Naive thymus-derived CD8-positive, alpha-beta T cell (primary cell): Measurements from ENCODE around the gene DOK1. TPM values are rescaled to one million over a fixed set of nuclear protein-coding genes. Genes with fewer than 3 reads are reported as not detected.

Experiments
- ATAC-seq, 2 donors: fragments of 150-1000 bp; cut with Tn5 transposase in 1 of 2; sonication (Bioruptor Pico), chemical (Tn5 transposase) in 1 of 2; 1 replicate in 1 of 2; 2 replicates in 1 of 2; pipeline ENCODE4 v1.10.0; 2021; ENCODE audit warnings: mild to moderate bottlenecking in 2 of 2, moderate library complexity in 2 of 2
- POLR2A ChIA-PET: fragments of 350-600 bp; sonication (Branson Sonifier 250); formaldehyde crosslinking; loops from one replicate; lab custom pipeline; 2021; ENCODE audit warnings: antibody characterized with exemption; lab: Charles Lee
- DNase-seq, 10 donors: peaks; one replicate each; pipeline versions ENCODE4 v3.0.0 to v3.0.0-alpha.2; 2020 to 2022
- H3K27ac Mint-ChIP-seq, 10 donors: one replicate each; pipeline ENCODE4 v1.8.0; 2020 to 2022; ENCODE audit warnings: mild to moderate bottlenecking in 10 of 10, mixed read lengths in 10 of 10, moderate library complexity in 4 of 10, inconsistent platforms in 1 of 10
- H3K27me3 Mint-ChIP-seq, 5 donors: one replicate each; pipeline ENCODE4 v1.8.0; 2021 to 2022; ENCODE audit warnings: mixed read lengths in 5 of 5
- H3K36me3 Mint-ChIP-seq, 3 donors: one replicate each; pipeline ENCODE4 v1.8.0; 2020 to 2022; ENCODE audit warnings: mixed read lengths in 3 of 3, mild to moderate bottlenecking in 2 of 3, inconsistent platforms in 1 of 3
- H3K4me1 Mint-ChIP-seq, 4 donors: one replicate each; pipeline ENCODE4 v1.8.0; 2021 to 2022; ENCODE audit warnings: mixed read lengths in 4 of 4
- H3K4me3 Mint-ChIP-seq, 10 donors: one replicate each; pipeline ENCODE4 v1.8.0; 2020 to 2022; ENCODE audit warnings: mild to moderate bottlenecking in 10 of 10, mixed read lengths in 10 of 10, moderate library complexity in 6 of 10, inconsistent platforms in 1 of 10
- H3K9me3 Mint-ChIP-seq, 9 donors: one replicate each; pipeline ENCODE4 v1.8.0; 2020 to 2022; ENCODE audit warnings: mixed read lengths in 9 of 9, mild to moderate bottlenecking in 3 of 9, inconsistent platforms in 1 of 9, moderate library complexity in 1 of 9
- polyA plus RNA-seq, 3 donors: library from polyadenylated mRNA; unstranded; fragments of 300-500 nt; fragmentation: Illumina TruSeq; gene quantifications; one replicate each; pipeline ENCODE4 v1.2.3, GENCODE V29; 2021
- total RNA-seq, 8 experiments: library from RNA in 2 of 8; stranded (reverse) in 2 of 8; gene quantifications; one replicate each; pipeline ENCODE4 v1.2.3 and lab custom pipeline; 2021 to 2026

Gene DOK1
- total and polyA plus RNA-seq, 5 experiments from 2014 or later = 11.8 to 23.1 (median 18.8) TPM

DNA sequence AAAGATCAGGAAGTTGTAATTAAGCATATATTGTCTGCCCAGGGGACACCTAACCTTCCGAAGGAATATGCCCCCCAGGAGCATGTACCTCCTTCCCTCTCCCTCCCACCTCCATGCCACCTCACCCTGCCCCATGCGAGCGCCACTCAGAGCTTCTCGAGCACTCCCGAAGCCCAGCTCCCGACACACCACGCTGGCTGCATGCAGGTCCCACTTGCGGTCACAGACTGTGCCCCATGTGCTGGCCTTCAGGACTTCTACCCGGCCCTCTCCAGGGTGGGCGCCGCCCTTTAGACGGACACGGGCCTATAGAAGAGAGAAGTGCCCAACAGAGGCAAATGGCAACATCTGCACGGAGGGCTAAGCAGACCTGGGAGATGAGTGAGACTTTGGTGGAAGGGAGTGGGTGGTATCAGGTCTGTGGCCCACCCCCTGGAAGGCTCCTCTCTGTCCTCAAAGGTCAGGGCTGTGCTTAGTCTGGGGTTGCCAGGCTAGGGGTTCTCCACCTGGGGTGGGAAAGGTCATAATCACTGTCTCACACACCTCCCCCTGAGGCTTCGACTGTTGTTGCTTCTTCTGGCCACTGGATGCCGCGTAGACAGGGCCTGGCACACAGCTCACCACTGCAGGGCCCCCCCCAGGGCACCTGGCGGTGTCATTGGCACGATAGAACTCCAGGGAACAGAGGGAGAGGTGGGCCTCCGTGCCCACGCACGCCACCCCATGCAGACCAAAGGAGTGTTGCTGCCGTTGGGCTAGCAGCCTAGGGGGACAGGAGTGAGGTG is 18.2 kb upstream of the DOK1 start:
- Mint-ChIP-seq H3K4me3 (no peak overlapping the region), H3K27me3 (peaks cover 7 to 27% (median 12%) of the 10 kb centered on the region in 5 donors), H3K9me3 (no peaks in the 10 kb centered on the region), H3K27ac (no peak overlapping the region), H3K4me1 (peaks cover 11 to 18% (median 15%) of the 10 kb centered on the region in 4 donors), H3K36me3 (peaks cover 0 to 10% (median 3%) of the 10 kb centered on the region in 3 donors)
- POLR2A ChIA-PET = interaction anchor here (1.5 kb wide), 1 partner anchor 13 kb away, joined by 3 read pairs; no protein-coding TSS in a partner anchor
- no peak for DNase-seq
- ATAC-seq = no peak

DNA sequence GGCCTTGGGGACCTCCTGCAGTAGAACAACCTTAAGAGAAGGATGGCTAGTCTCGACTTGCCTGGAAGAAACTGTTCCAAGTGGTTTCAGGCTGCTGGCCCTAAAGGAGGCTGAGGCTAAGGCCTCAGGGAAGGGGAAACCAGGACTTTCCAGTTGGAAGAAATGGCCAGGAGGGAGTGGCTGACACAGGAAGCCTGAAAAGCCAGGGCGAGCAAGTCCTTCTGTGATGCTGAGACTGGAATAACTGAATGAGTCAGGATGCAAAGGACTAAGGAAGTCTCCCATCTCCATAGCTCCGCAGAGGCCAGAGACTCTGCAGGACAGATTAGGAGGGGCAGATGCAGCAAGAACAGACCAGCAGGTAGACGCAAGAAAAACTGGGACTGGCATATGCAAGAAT is 17.4 kb upstream of the DOK1 start:
- Mint-ChIP-seq H3K4me1 (peaks cover 4 to 10% (median 8%) of the 10 kb centered on the region in 4 donors), H3K36me3 (peaks cover 0 to 8% (median 3%) of the 10 kb centered on the region in 3 donors), H3K27ac (no peak overlapping the region), H3K27me3 (peaks cover 7 to 31% (median 13%) of the 10 kb centered on the region in 5 donors), H3K4me3 (no peak overlapping the region), H3K9me3 (no peaks in the 10 kb centered on the region)
- POLR2A ChIA-PET = no interaction called here
- DNase-seq (no peak), ATAC-seq (no peak)

DNA sequence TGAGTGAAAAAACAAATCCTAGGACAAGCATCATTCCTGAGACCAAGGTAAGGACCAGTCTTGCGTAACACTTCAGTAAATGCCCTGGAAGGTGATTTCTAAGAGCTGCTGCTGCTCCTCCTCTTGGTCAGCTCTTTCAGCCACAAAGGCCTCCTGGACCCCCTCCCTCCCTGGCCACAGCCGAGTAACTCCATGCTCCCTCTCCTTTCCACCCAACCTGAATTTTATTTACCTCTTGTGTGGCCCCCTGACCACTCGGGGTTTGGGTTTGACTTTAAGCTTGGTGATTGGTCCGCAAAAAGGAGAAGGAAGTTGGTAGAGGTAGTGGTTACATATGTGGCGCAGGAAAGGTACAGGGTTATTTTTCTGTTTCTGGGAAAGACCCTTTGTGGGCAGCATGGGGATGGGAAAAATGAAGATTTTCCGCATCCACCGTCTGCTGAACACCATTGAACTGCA is 15.6 kb upstream of the DOK1 start:
- Mint-ChIP-seq H3K9me3 (no peaks in the 10 kb centered on the region), H3K4me1 (peaks cover 0 to 8% (median 3%) of the 10 kb centered on the region in 4 donors), H3K4me3 (peak overlapping the region in 1 of 10 donors; percentile 52), H3K36me3 (peaks cover 0 to 2% (median 2%) of the 10 kb centered on the region in 3 donors), H3K27ac (no peak overlapping the region), H3K27me3 (peaks cover 16 to 42% (median 22%) of the 10 kb centered on the region in 5 donors)
- no peak for DNase-seq
- POLR2A ChIA-PET = interaction anchor here (0.6 to 1.2 kb wide), 3 partner anchors 9 to 81 kb away, joined by 3 to 4 read pairs (median 3); partner anchors contain the start of genes AUP1, HTRA2 and WBP1
- no peak for ATAC-seq

DNA sequence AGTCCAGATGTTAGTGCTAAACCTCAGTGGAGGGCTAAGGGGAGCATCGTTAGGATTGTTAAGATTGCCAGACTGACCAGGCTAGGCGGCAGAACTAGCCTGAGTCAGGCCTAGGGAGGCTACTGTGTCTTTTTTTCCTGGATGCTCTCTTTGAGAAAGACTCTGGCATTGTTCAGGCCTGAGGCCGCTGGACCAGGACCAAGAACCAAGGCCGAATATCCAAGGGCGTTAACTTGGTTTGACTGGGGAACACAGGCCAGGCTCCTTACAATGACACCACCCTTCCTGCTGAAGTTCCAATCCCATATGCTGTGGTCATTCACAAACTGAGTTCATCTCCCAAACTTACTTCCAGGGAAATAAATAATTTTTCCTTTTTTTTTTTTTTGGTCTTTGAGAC is 14.2 kb upstream of the DOK1 start:
- peaks cover 19 to 44% (median 22%) of the 10 kb centered on the region in 5 donors for H3K27me3 Mint-ChIP-seq
- peaks cover 0 to 8% (median 3%) of the 10 kb centered on the region in 4 donors for H3K4me1 Mint-ChIP-seq
- H3K9me3 Mint-ChIP-seq = no peaks in the 10 kb centered on the region
- DNase-seq = no peak
- H3K36me3 Mint-ChIP-seq = peaks cover 0 to 2% (median 2%) of the 10 kb centered on the region in 3 donors
- no peak for ATAC-seq
- H3K4me3 Mint-ChIP-seq = no peak overlapping the region
- H3K27ac Mint-ChIP-seq = no peak overlapping the region
- POLR2A ChIA-PET = interaction anchor here (1.1 kb wide), 1 partner anchor 9 kb away, joined by 3 read pairs; no protein-coding TSS in a partner anchor

DNA sequence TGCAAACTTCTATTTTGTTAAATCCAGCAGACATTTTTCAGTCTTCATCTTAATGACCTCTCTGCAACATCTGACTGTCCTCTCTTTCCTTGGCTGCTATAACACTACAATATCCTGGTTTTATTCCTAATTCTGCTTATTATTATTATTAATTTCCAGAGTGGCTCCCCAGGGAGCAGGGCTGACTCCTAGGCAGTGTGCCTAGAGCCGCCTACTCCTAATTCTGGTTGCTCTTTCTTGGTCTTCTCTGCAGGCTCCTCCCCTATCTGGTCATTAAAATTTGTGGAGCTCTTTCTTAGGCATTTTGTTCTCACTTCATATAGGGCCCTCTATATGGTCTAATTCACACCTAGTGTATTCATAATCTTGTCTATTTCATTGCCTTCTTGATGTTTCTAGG is 11.5 kb upstream of the DOK1 start:
- no peak overlapping the region for H3K4me3 Mint-ChIP-seq
- no peak overlapping the region for H3K27ac Mint-ChIP-seq
- ATAC-seq = no peak
- peaks cover 30 to 67% (median 33%) of the 10 kb centered on the region in 5 donors for H3K27me3 Mint-ChIP-seq
- H3K9me3 Mint-ChIP-seq = no peaks in the 10 kb centered on the region
- H3K4me1 Mint-ChIP-seq = peaks cover 0 to 10% (median 1%) of the 10 kb centered on the region in 4 donors
- POLR2A ChIA-PET = interaction anchor here (1.9 kb wide), 1 partner anchor 14 kb away, joined by 7 read pairs; the partner anchor contains the start of genes AUP1 and HTRA2
- DNase-seq = no peak
- peaks cover 0 to 2% (median 2%) of the 10 kb centered on the region in 3 donors for H3K36me3 Mint-ChIP-seq

DNA sequence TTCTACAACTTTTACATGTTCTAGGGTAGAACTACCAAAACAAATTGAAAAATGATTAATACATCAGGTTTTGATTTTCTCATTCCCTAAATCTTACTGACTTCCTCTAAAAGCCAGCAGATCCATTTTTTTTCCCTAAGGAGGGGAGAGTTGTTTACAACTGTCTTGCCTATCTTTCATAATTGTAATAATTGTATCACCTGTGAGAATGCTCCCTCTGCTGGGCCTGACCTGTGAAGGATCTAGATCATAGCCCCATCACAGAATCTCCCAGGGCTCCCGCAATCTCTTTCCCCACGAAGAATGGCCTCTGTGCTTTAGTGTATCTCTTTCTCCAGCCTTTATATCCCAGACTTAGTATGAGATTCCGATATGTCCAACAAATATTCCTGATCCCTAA is 9.9 kb upstream of the DOK1 start:
- POLR2A ChIA-PET = no interaction called here
- Mint-ChIP-seq H3K27ac (peak overlapping the region in 1 of 10 donors; percentile 23), H3K27me3 (peaks cover 33 to 69% (median 36%) of the 10 kb centered on the region in 5 donors), H3K4me3 (no peak overlapping the region), H3K4me1 (peaks cover 0 to 11% (median 11%) of the 10 kb centered on the region in 4 donors), H3K9me3 (no peaks in the 10 kb centered on the region), H3K36me3 (peaks cover 2 to 4% (median 2%) of the 10 kb centered on the region in 3 donors)
- DNase-seq = no peak
- ATAC-seq = no peak

DNA sequence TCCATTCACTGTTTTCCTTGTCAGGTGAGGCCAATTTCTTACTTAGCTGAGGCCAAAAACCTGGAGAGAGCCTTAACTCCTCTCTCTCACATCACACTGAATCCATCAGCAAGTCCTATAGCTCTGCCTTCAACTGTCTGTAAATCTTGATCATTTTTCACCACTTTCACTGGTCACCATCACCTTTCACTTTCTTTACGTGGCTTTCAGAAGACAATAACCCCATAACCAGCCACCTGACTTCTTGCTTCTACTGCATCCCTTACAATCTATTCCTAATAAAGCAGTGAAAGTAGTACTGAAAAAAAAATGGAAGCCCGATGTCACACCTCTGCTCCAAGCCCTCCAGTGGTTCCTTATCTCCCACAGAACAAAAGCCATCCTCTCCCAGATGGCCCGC is 8.5 kb upstream of the DOK1 start:
- POLR2A ChIA-PET = interaction anchor here (1.0 kb wide), 1 partner anchor 24 kb away, joined by 3 read pairs; no protein-coding TSS in a partner anchor
- DNase-seq (no peak), ATAC-seq (no peak)
- Mint-ChIP-seq H3K4me1 (peaks cover 0 to 13% (median 12%) of the 10 kb centered on the region in 4 donors), H3K36me3 (peaks cover 0 to 4% (median 2%) of the 10 kb centered on the region in 3 donors), H3K27ac (no peak overlapping the region), H3K9me3 (no peaks in the 10 kb centered on the region), H3K4me3 (no peak overlapping the region), H3K27me3 (peaks cover 38 to 80% (median 46%) of the 10 kb centered on the region in 5 donors)

DNA sequence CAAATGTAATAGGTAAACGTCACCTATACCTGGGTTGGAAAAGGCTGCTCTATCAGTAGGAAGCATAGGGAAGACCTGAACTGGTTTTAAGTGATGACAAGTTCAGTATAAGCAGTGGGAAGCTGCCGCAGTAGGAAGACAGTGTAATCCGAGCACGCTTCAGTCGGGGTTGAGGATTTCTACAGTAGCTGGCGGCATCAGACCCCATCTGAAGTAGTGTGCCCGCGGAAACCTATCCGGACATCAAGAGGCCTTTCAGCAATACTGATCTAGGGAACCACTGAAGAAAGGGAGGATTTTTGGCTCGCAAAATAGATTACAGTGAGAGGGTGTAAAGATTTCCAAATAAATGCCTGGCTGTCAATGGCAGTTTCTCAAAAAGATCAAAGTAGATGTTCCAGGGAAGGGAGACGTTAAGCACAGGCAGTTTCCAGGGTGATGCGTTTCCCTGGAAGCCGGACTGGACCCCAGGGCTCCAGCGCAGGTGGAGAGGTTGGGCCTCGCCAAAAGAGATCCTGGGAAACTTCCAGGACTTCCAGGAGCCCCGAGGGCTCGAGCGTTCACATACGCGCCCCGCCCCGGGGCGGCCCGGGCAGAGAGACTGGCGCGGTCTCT is 6.1 kb upstream of the DOK1 start:
- H3K9me3 Mint-ChIP-seq = no peaks in the 10 kb centered on the region
- H3K4me3 Mint-ChIP-seq = peak overlapping the region; percentile 22 to 83 (median 75)
- peaks cover 35 to 86% (median 48%) of the 10 kb centered on the region in 5 donors for H3K27me3 Mint-ChIP-seq
- POLR2A ChIA-PET = no interaction called here
- H3K27ac Mint-ChIP-seq = peak overlapping the region in 1 of 10 donors; percentile 34
- H3K4me1 Mint-ChIP-seq = peaks cover 4 to 17% (median 13%) of the 10 kb centered on the region in 4 donors
- ATAC-seq = no peak
- no peak for DNase-seq
- peaks cover 0 to 4% (median 0%) of the 10 kb centered on the region in 3 donors for H3K36me3 Mint-ChIP-seq

DNA sequence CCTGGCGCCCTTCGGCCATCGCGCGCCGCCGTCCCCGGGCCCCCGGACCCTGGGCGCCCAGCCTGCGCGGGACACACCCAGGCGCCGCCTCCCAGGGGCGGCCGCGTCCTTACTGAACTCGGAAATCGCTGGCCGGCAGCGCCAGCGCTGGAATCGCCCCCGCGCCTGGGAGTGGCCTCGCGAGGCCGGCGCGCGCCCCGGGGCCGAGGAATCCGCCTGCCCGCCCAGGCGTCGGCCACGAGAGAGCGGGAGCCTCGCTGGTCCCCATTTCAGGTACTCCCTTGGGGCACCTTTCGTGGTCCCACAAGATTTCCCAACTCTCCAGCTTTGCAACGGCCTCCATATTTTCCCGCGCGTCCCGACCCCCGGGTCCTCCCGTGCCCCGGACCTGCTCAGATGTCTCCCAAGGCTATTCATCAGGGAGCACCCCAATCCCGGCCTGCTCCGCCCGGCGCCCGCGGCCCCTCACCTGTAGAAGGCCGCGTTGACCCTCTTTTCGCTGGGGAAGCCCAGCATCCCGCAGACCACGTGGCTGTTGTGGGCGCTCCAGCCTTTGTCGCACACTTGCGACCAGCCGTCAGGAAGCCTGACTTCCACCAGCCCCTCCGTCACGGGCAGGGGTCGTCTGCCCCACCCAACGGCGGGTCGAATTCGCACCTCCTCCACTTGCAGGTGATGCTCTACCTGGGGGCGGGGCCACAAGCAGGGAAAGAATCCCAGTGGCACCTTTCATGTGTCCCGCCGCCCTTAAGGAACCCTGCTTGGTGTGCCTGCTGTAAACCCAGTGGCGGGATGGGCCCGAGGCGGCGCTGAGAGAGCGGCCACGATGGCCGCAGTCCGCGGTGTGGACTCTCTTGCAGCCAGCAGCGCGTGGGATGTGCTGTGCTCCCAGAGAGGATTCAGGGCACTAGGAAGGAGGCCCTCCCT is 5.4 kb upstream of the DOK1 start:
- Mint-ChIP-seq H3K36me3 (peaks cover 0 to 4% (median 0%) of the 10 kb centered on the region in 3 donors), H3K27ac (no peak overlapping the region), H3K4me3 (peak overlapping the region; percentile 29 to 78 (median 56)), H3K27me3 (peaks cover 34 to 84% (median 48%) of the 10 kb centered on the region in 5 donors), H3K4me1 (peaks cover 6 to 19% (median 14%) of the 10 kb centered on the region in 4 donors), H3K9me3 (no peaks in the 10 kb centered on the region)
- DNase-seq = no peak
- peak; percentile 30 to 70 for ATAC-seq
- POLR2A ChIA-PET = interaction anchor here (1.3 kb wide), 1 partner anchor 13 kb away, joined by 3 read pairs; no protein-coding TSS in a partner anchor

DNA sequence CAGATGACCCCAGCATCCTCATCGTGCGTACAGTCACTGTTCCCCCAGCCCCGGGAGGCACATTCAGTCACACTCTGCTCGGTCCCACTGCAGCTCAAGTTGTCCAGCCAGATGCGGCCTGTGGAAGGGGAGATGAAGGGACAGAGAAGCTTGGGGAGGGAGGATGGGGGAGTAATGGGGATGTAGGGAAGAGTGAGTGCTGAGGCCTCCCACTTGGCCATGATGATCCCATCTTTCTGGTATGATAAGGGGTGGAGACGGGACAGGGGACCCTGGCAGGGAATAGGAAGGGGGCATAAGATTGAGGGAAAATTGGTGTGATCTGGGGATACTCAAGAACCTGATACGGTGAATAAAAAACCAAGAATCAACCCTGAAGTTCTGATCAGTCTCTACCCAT is 4.3 kb upstream of the DOK1 start:
- Mint-ChIP-seq H3K27me3 (peaks cover 32 to 74% (median 48%) of the 10 kb centered on the region in 5 donors), H3K36me3 (peaks cover 0 to 4% (median 0%) of the 10 kb centered on the region in 3 donors), H3K4me3 (peak overlapping the region in 4 of 10 donors; percentile 29 to 57 (median 36)), H3K27ac (peak overlapping the region in 2 of 10 donors; percentile 11 to 43), H3K4me1 (peaks cover 6 to 25% (median 18%) of the 10 kb centered on the region in 4 donors), H3K9me3 (no peaks in the 10 kb centered on the region)
- ATAC-seq = no peak
- POLR2A ChIA-PET = interaction anchor here (1.3 kb wide), 1 partner anchor 14 kb away, joined by 3 read pairs; no protein-coding TSS in a partner anchor
- DNase-seq = no peak

DNA sequence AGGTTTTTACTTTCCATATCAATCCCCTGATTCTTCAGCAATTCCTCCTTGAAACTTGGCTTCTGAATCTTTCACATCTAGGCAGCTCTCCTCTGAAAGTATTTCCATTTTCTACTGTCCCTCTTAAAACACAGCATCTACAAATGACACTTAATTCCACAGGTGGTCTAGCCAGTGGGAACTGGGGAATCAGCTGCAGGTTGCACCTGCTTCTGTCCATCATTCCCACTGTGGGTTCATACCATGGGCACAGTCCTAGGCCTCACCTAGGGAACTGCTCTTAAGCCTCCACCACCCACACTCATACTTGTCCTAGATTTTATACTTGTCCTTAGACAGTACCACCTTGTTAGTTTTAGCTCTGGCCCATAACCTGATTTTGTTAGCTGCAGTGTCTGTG is 3.0 kb upstream of the DOK1 start:
- Mint-ChIP-seq H3K27me3 (peaks cover 28 to 61% (median 38%) of the 10 kb centered on the region in 5 donors), H3K36me3 (peaks cover 0 to 4% (median 0%) of the 10 kb centered on the region in 3 donors)
- POLR2A ChIA-PET = no interaction called here

More for the DNA sequence above, 3.0 kb upstream of the DOK1 start:
- DNase-seq (no peak), ATAC-seq (no peak)
- peaks cover 10 to 34% (median 27%) of the 10 kb centered on the region in 4 donors for H3K4me1 Mint-ChIP-seq
- H3K27ac Mint-ChIP-seq = no peak overlapping the region
- peak overlapping the region in 1 of 10 donors; percentile 29 for H3K4me3 Mint-ChIP-seq
- no peaks in the 10 kb centered on the region for H3K9me3 Mint-ChIP-seq
